ENCODE data around the gene SYT1. TPM values are rescaled to one million over a fixed set of nuclear protein-coding genes. Genes with fewer than 3 reads are reported as not detected.

SYT1 gene
- total RNA-seq, 2 experiments from 2014 or later, result not detected

DNA sequence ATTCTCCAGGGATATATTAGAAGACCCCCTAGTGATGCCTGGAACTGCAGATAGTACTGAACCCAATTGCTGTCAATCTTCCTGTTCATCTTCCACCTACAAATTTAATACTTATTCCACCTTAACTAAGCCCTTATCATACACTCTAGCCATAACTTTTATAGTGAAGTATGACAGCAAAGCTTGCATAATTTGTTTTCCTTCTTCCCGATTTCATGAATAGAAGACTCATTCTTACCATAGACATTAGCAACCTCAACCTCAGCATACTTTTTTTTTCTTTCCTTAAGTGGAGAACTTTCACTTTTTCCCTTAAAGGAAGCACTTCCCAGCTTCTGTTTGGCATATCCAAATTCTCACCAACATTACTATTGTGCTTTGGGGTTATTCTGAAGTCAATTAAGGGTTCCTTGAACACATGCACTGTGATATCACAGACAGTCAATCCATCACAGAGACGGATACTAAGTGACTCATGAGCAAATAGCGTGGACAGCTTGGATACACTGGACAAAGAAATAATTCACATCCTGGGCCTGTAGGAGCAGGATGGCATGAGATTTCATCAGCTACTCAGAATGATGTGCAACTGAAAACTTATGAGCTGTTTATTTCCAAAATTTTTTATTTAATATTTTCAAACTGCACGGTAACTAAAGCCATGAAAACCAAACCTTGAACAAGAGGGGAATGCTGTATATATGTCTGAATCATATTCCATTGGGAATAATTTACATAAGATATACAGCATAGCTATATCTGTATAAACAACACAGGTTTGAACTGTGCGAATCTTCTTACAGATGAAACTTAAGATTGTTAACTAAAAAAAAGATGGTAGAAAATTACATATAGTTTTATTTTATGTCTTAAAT, 63.9 kb downstream of the SYT1 start:
- ATAC-seq (ENCODE audit: low read depth) (no peak), DNase-seq (no peak)
- Mint-ChIP-seq H3K4me1 (no peaks in the 10 kb centered on the region), H3K36me3 (no peaks in the 10 kb centered on the region), H3K9me3 (peaks cover 2% of the 10 kb centered on the region), H3K27me3 (no peaks in the 10 kb centered on the region), H3K27ac (no peak overlapping the region), H3K4me3 (no peak overlapping the region)
- POLR2A ChIA-PET, result no interaction called here

DNA sequence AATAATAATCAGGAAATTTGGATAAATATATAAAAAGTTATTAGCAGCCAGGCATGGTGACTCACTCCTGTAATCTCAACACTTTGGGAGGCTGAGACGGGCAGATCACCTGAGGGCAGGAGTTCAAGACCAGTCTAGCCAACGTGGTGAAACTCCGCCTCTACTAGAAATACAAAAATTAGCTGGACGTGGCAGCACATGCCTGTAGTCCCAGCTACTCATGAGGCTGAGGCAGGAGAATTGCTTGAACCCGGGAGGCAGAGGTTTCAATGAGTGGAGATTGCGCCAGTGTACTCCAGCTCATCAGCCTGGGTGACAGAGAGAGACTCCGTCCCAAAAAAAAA, 64.5 kb downstream of the SYT1 start:
- ATAC-seq (ENCODE audit: low read depth) (no peak), DNase-seq (no peak)
- H3K27me3 Mint-ChIP-seq, result no peaks in the 10 kb centered on the region
- H3K4me1 Mint-ChIP-seq, result no peaks in the 10 kb centered on the region
- H3K36me3 Mint-ChIP-seq, result no peaks in the 10 kb centered on the region
- peaks cover 2% of the 10 kb centered on the region for H3K9me3 Mint-ChIP-seq
- no peak overlapping the region for H3K4me3 Mint-ChIP-seq
- POLR2A ChIA-PET, result no interaction called here
- H3K27ac Mint-ChIP-seq, result no peak overlapping the region

DNA sequence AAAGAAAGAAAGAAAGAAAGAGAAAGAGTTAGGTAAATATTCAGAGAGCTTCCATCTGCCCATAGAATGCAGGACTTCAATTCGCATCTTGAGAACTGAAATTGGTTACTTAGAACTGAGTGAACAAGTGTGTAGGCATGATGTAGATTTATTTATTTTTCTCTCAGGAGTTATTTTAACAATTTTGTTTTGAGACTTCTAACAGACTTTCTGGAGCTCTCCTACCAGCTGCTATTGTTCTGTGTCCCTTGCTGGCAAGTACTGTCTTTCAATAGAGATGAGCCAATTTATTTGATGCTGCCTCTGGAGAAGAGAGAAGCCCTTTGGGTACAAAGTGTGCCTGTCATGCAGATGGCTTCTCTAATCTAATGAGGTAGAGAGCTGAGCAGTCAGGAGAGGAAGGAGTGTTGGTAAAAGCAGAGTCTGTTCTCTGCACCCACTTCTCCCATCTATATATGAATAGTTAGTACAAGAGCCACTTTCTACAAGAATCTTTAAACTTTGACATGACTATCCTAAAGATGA, 67.0 kb downstream of the SYT1 start:
- H3K4me3 Mint-ChIP-seq, result no peak overlapping the region

DNA sequence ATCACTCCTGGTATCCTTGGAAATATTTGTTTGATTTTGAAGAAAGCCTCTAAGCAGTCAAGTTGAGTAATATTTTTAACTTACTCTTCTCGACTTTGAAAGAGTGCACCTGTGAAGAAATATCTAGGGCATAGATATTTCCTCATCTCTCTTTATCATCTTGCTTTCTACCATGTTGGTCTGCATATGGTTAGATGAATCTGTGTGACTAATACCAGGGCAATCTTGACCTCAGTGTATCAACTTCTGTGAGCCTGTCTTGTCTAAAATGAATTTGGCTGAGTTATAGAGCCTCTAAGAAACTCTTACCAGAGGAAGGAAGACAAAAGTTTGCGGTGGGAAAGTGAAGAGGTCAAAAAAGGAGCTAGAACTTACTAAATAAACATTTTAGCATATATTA, 68.4 kb downstream of the SYT1 start:
- ATAC-seq (ENCODE audit: low read depth) (no peak), DNase-seq (no peak)
- Mint-ChIP-seq H3K4me3 (no peak overlapping the region), H3K27ac (no peak overlapping the region), H3K4me1 (no peaks in the 10 kb centered on the region), H3K27me3 (no peaks in the 10 kb centered on the region), H3K36me3 (no peaks in the 10 kb centered on the region), H3K9me3 (peaks cover 2% of the 10 kb centered on the region)
- POLR2A ChIA-PET, result no interaction called here

More for the DNA sequence above, 67.0 kb downstream of the SYT1 start:
- ATAC-seq (ENCODE audit: low read depth), result no peak
- Mint-ChIP-seq H3K36me3 (no peaks in the 10 kb centered on the region), H3K9me3 (peaks cover 2% of the 10 kb centered on the region), H3K27ac (no peak overlapping the region), H3K4me1 (no peaks in the 10 kb centered on the region), H3K27me3 (no peaks in the 10 kb centered on the region)
- POLR2A ChIA-PET, result no interaction called here
- DNase-seq, result no peak

DNA sequence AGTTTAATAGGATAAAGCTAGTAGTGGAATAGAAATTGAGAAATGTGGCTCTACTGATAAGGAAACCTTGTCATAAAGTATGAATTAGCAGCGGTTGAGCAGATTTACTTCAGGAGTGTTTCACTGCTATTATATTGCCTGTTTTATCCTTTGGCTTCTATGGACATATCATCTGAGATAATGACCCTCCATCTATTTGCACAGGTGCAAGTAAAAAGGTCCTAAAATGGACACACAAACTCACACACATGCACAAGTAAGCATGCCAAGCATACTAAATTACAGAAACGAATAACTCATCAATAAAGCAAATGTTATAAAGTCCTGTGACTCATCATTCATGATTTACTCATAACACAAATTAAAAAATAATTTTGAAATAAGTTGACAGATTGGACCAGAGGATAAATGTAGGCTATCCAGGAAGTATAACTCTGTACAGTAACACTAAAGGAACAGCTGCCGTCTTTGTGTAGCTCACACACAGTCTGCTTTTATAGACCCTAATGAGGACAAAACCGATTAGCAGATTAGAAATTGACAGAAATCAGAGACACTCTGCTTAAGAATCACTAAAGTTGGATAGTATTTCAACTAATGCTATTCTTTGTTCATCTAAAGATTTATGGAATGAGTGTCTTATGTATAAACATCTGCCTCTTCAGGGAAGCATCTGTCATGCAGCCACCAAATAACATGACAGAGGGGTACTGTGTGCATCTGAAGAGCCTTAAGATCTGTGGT, 73.9 kb downstream of the SYT1 start:
- Mint-ChIP-seq H3K36me3 (no peaks in the 10 kb centered on the region), H3K27ac (no peak overlapping the region), H3K4me1 (no peaks in the 10 kb centered on the region), H3K27me3 (no peaks in the 10 kb centered on the region), H3K4me3 (no peak overlapping the region), H3K9me3 (no peaks in the 10 kb centered on the region)
- no peak for ATAC-seq (ENCODE audit: low read depth)
- POLR2A ChIA-PET, result no interaction called here
- DNase-seq, result no peak

DNA sequence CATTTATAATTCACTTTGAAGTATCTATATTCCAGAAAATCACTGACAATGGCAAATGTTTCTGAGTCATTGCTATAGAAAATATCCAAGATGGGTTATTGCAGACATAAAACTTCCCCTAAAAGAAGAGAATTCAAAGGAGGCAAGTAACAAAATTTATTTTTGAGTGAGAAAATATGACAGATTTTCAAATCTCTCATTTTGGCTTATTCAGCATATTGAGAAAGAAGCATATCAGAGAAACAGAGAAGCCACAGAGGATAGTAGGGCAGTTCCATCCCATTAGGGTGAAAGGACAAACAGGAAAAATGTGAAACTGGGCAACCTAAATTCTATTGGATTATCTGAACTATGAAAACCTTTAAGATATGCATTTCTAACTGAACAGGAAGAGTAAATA, 85.0 kb downstream of the SYT1 start:
- H3K27ac Mint-ChIP-seq, result no peak overlapping the region
- DNase-seq (no peak), ATAC-seq (ENCODE audit: low read depth) (no peak)
- no peak overlapping the region for H3K4me3 Mint-ChIP-seq
- H3K36me3 Mint-ChIP-seq, result no peaks in the 10 kb centered on the region
- POLR2A ChIA-PET, result no interaction called here
- H3K27me3 Mint-ChIP-seq, result no peaks in the 10 kb centered on the region
- H3K4me1 Mint-ChIP-seq, result no peaks in the 10 kb centered on the region
- H3K9me3 Mint-ChIP-seq, result peaks cover 1% of the 10 kb centered on the region

DNA sequence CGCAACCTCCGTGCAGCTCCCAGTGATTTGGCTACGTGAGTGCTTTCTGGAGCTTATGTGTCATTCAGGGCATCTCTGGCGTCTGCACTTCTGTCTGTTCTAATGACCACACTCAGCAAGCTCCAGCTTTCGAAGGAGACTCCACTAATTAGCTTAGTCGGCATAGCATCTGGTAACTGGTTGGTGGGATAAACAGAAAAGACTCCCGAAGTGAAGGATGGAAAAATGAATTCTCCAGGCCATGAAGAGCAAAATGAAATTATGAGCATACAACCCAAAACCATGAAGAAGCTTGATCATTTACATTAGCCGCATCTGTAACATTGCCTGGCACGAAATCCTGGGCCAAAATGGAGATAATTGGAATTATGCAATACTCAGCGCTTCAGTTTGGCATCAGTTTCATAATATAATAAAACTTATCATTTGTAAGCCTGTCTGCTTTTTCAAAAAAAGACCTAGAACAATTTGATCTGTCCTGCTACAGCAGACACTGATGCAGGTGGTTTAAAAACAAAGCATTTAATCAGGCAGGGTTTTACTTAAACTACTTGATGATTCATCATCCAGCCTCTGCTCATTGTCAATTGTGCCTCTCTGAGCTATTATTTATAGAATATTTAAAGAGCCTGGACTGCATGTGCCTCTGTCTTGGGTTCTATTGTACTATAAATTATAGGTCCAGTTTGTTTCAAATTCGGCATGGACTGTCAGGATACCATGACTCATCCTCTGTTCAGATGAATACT, 87.4 kb downstream of the SYT1 start:
- no peaks in the 10 kb centered on the region for H3K27me3 Mint-ChIP-seq
- ATAC-seq (ENCODE audit: low read depth) (no peak), DNase-seq (no peak)
- POLR2A ChIA-PET, result no interaction called here
- H3K36me3 Mint-ChIP-seq, result no peaks in the 10 kb centered on the region
- H3K27ac Mint-ChIP-seq, result no peak overlapping the region
- no peaks in the 10 kb centered on the region for H3K4me1 Mint-ChIP-seq
- peaks cover 1% of the 10 kb centered on the region for H3K9me3 Mint-ChIP-seq
- no peak overlapping the region for H3K4me3 Mint-ChIP-seq

DNA sequence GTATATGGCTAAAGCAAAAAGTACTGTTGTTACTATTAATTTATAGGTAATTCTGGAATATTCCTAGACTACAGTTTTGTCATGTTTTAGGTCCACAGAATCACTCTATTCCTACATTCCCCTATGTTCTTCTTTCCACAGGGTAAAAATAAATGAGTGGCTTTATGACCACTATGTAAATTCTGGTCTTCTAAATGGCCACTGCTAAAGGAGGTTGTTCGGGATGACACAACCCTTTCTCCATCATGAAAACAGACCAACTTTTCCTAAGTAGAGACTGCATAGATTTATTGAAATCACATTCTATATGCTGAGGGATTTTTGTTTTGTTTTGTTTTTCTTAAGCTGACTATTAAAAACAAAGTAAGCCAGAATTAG, 88.0 kb downstream of the SYT1 start:
- H3K36me3 Mint-ChIP-seq, result no peaks in the 10 kb centered on the region
- peaks cover 1% of the 10 kb centered on the region for H3K9me3 Mint-ChIP-seq
- DNase-seq (no peak), ATAC-seq (ENCODE audit: low read depth) (no peak)
- no peak overlapping the region for H3K27ac Mint-ChIP-seq
- H3K4me3 Mint-ChIP-seq, result no peak overlapping the region
- H3K4me1 Mint-ChIP-seq, result no peaks in the 10 kb centered on the region
- H3K27me3 Mint-ChIP-seq, result no peaks in the 10 kb centered on the region
- POLR2A ChIA-PET, result no interaction called here

DNA sequence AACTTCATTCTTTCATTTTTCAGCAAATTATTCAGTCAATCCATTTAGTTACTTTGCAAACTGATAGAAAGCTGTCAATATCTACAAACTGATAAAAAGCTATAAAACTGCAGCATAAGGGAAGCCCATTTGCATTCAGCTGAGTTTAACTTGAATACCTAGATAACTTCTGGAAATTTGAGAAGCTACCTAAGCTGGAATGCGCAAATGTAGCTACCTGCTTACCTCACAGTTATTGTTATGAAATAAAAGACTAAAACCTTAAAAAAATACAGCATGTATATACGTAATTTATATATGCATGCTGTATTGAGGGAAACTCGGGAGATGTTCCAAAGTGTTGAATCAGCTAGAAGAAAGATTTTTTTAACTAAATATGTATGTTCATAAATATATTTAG, 94.4 kb downstream of the SYT1 start:
- ATAC-seq (ENCODE audit: low read depth) (no peak), DNase-seq (no peak)
- Mint-ChIP-seq H3K27me3 (no peaks in the 10 kb centered on the region), H3K9me3 (no peaks in the 10 kb centered on the region), H3K4me3 (no peak overlapping the region), H3K4me1 (no peaks in the 10 kb centered on the region), H3K27ac (no peak overlapping the region), H3K36me3 (no peaks in the 10 kb centered on the region)
- POLR2A ChIA-PET, result no interaction called here

DNA sequence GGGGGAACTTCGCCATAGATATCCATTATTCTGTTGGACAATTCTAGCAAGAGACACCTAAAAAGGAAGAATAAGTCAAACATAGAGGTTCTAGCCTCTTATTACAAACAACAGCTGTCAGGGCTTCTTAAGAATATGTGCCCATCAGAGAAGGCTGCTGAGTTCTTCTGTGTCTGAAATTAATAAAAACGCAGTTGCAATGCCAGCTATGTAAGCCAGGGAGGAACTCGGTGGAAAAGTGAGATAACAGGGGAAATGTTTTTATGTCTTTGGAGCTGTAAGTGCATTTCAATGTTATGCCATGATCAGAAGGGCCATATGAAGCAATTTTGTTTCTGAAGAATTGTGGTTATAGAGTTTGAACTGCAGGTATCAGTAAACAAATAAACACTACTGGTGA, 95.0 kb downstream of the SYT1 start:
- Mint-ChIP-seq H3K4me3 (no peak overlapping the region), H3K27me3 (no peaks in the 10 kb centered on the region), H3K4me1 (no peaks in the 10 kb centered on the region), H3K36me3 (no peaks in the 10 kb centered on the region), H3K27ac (no peak overlapping the region), H3K9me3 (no peaks in the 10 kb centered on the region)
- POLR2A ChIA-PET, result no interaction called here
- no peak for DNase-seq
- ATAC-seq (ENCODE audit: low read depth), result no peak

DNA sequence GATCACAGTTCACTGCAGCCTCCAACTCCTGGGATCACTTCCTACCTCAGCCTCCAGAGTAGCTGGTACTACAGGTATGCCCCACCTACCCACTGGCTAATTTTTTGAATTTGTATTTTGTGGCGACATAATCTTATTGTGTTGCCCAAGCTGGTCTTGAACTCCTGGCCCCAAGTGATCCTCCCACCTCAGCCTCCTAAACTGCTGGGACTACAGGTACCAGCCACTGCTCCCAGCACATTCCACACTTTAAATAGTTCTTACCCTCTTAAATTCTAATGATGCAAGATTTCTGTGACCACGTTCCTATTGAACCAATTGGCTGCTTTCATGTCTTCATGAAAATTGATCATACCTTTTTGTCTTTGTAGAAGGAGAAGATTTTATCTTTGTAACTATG, 96.6 kb downstream of the SYT1 start:
- Mint-ChIP-seq H3K36me3 (no peaks in the 10 kb centered on the region), H3K9me3 (no peaks in the 10 kb centered on the region), H3K27me3 (no peaks in the 10 kb centered on the region), H3K4me3 (no peak overlapping the region), H3K27ac (no peak overlapping the region), H3K4me1 (no peaks in the 10 kb centered on the region)
- POLR2A ChIA-PET, result no interaction called here
- ATAC-seq (ENCODE audit: low read depth), result no peak
- DNase-seq, result no peak

DNA sequence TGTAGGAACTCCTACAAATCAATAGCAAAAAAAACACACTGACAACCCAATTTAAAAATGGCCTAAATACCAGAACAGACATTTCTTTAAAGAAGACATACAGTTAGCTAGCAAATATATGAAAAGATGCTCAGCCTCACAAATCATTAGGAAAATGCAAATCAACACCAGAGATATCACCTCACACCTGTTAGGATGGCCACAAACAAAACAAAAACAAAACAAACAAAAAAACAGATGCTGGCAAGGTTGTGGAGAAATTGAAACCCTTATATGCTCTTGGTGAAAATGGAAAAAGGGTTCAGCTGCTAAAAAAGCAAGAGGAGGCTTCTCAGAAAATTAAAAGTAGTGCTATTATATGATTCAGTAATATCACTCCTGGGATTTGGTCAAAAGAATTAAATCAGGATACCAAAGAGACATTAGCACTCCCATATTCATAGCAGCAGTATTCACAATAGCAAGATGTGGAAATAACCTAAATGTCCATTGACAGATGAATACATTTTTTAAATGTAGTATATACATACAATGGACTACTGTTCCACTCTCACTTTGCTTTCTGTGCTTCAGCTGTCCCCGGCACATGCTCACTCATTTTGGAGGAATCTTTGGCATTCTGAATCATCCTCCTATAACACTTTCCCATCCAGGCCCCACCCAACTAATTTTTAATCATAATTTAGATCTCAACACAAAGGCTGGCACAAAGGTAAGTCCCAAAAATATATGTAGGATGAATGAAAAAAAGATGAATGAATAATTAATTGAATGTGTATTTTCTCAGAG, 99.1 kb downstream of the SYT1 start:
- DNase-seq (no peak), ATAC-seq (ENCODE audit: low read depth) (no peak)
- Mint-ChIP-seq H3K27me3 (no peaks in the 10 kb centered on the region), H3K4me1 (no peaks in the 10 kb centered on the region), H3K27ac (no peak overlapping the region), H3K4me3 (no peak overlapping the region), H3K36me3 (no peaks in the 10 kb centered on the region), H3K9me3 (no peaks in the 10 kb centered on the region)
- POLR2A ChIA-PET, result no interaction called here

DNA sequence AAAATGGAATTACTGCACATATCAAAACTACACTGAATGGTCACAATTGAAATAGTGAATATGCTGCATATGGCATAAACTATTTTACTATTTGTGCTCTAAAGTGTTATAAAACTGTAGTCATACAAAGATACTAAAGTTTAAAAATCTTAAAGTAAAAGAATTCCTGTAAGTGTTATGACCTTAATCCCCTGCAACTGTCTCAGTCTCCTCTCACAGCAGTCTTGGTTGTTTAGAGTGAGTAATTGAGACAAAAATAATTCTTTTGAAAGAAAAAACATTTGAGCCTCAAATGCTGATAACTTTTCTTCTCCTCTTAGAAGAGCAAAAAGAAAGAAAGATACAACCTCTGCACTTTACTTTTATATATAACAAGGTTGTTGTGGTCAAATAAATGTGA, 99.9 kb downstream of the SYT1 start:
- Mint-ChIP-seq H3K36me3 (no peaks in the 10 kb centered on the region), H3K27me3 (no peaks in the 10 kb centered on the region), H3K9me3 (no peaks in the 10 kb centered on the region), H3K4me3 (no peak overlapping the region), H3K27ac (no peak overlapping the region), H3K4me1 (no peaks in the 10 kb centered on the region)
- POLR2A ChIA-PET, result no interaction called here
- no peak for DNase-seq
- no peak for ATAC-seq (ENCODE audit: low read depth)

All from activated naive CD8-positive, alpha-beta T cell treated with anti-CD3 and anti-CD28 coated beads, Interleukin-2, amount 10 ng/mL, durations not matched to agents 7 days and 5 days (primary cell).